ENCODE measurements around the gene PDIA2.
A peak's percentile ranks its signal among the peaks of the same experiment; 100 is the strongest.
"Not testable (repeated sequence)": the region's sequence is repeated elsewhere in the genome, so short reads cannot be mapped to it uniquely, and the experiment has no call there.

PDIA2 gene

GRCh38 chr16:301950-302349, 19.0 kb downstream of the PDIA2 start:
- no peak for DNase-seq

DNA sequence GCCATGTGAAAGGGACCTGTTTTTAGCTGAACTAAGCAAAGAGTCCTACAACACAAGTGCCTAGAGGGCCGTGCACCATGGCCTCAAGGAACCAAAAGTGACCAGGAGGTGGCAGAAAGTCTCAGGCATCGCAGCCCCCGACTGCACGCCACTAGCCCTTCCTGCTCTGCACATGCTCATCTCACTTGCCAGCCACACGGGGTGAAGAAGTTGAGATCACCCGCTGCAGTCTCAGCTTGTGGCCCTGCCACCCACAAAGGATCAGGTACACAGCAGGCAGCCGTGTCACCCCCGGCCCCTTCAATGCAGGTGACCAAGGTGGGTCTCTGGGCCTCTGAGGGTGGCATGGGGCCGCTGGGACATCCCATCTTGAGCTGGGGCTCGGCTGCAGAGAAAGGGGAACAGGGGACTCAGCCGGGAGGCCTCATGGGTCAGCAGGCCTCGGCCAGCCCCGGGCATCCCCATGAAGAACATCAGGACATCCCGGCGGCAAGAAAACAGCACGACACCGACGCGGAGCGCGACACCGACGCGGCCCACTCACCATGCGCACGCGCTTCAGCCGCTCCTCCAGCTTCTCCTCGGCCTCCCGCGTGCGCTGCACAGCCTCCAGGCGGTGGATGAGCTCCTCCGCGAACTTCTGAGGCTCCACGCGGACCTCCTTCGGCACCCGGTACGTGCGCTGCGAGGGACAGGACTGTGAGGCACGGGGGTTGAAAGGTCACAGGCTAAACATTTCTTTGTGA, 21.0 kb downstream of the PDIA2 start:
- DNase-seq, result peak; percentile 20 to 30

DNA sequence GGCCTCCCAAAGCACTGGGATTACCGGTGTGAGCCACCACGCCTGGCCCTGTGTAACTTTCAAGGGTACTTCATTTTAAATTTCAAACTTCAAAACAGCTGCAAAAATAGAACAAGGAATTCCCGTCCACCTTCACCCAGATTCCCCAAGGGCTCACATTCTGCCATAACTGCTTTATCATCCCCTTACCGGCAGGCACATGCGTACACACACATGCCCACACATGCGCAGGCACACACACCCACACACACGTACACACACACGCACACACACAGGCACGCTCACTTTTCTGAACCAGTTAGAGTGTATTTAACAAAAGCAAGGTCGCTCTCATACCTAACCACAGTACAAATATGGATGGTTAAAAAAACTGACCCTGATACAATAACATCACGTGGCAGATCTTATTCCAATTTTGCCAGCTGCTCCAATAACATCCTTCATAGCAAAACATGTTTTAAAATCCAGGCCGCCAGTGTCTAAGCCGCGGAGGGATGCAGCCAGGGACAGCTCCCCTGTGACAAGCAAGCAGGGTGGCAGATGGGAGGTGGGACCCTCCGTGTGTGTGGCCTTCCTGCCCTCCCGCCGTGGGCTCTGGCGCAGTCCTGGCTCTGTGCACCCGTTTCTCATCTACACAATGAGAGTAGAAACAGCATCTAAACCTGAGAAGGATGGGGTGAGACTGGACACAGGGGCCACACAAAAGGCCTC, 23.1 kb downstream of the PDIA2 start:
- DNase-seq, result no peak

- DNase-seq, result no peak
Measured at GRCh38 chr16:306911-307370, 24.0 kb downstream of the PDIA2 start.

DNA sequence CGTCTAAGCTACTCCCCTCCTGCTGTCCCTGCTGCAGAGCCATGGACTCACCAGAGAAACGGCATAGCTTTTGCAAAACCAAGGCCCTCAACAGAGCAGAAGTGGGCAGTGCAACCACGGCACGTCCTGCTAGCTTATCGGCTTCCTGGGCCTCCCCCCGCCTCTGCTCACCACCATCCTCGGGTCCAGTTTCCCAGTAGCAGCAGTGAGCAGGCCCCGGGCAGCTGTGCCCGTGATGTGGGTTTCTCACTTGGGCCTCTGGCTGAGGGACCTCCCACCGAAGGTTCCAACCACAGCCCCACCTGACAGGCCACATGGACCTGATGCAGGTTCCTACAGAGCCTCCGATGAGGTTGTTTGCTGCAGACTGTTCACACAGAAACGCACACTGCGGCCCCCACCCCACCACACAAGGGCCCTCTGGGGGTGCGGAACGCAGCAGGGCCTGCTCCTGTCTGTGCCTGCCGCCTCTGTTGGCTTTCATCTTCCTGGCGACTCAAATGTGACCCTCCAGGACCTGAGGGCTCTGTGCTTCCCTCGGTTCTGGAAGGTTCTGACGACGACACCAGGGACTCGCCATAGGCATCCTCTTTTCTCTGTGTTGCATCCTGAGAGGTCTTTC, 24.8 kb downstream of the PDIA2 start:
- DNase-seq, result peak in 1 of 2 donors; percentile 12

DNA sequence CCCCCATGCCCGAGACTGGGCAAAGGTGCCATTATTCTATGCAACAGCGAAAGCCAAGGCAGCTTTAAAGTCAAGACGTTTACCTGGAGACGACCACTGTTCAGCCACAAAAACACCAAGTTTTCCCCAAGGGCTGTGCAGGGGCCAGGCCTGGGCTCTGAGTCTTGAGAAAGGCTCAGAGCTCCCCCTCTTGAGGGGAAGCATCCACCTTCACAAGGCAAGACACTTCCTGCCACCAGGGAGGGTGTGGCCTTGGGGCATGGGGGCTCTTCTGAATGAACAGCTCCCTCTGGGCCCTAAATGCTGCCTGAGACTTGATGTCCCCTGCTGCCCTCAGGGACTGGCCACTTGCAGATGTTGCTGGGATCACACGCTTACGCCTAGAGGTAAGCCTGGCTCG, 26.5 kb downstream of the PDIA2 start:
- peak in 1 of 2 donors; percentile 21 for DNase-seq

DNA sequence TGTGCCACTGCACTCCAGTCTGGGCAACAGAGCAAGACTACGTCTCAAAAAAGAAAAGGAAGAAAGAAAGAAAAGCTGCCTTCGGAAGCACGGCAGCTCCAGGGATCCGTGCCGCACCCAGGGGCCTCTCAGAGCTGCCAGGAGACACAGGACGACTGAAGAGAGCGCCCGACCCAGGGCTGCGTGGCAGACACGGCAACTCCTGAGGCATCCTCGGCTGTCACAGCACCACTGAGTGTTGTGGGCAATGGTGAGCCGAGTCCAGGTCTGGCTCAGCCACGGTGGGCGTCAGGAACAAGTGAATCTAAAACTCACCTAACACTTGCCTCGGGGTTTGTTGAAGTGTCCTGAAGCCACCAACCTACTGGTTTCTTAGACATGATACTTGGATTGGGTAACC, 28.8 kb downstream of the PDIA2 start:
- no peak for DNase-seq

DNA sequence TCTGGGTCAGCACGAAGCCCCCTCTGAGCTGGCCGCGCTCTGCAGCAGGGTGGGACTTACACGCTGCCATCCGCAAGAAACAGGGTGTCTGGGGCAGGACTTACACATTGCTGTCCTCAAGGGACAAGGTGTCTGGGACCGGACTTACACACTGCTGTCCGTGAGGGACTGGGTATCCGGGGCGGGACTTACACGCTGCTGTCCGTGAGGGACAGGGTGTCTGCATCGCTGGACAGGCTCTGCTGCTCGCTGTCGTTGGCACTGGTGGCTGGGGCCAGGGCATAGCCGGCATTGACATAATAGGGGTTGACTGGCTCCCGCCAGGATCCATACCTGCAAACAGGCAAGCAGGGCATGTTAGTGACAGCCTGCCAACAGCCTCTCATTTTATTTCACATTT, 31.4 kb downstream of the PDIA2 start:
- DNase-seq, result no peak

DNA sequence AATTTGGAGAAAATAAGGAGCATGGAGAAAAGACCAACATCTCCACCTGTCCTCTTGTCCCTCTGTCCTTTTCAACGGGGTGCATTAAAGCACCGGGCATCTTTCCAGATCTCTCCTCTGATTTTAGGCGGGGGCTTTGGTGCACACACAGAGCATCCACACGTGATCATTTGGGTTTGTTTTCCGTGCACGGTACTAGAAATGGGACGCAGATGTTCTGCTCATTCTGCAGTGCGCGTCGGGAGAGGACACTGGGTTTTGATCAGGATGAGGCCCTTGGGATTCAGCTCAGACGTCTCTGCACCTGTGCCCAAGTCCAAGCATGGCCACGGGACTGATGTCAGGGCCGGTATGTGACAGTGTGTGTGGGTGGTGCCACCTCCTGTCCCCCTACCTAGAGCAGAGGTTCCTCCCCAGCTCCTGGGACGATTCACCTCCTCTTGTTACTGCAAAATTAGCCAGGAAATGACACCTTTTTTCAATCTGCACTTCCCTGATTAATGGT, 31.9 kb downstream of the PDIA2 start:
- DNase-seq, result no peak

GRCh38 chr16:316741-317464, 33.9 kb downstream of the PDIA2 start:
- no peak for DNase-seq

GRCh38 chr16:317583-317982, 34.6 kb downstream of the PDIA2 start:
- DNase-seq, result no peak

- DNase-seq, result no peak
Measured at GRCh38 chr16:318628-319027, 35.7 kb downstream of the PDIA2 start.

DNA sequence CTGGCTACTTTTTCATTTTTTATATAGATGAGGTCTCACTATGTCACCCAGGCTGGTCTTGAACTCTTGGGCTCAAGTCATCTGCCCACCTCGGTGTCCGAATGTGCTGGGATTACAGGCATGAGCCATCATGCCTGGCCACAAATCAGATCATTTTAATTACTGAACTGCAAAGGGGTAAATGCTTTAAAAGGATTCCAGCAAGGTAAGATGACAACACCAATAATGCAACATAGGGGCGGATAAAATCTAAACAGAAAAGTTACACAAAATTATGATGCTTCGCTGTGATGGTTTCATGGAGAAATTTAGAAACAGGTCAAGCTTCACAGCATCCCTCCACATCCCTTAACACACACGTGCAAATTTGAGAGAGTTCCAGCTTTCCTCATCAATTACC, 37.2 kb downstream of the PDIA2 start:
- DNase-seq, result no peak

GRCh38 chr16:321532-321931, 38.6 kb downstream of the PDIA2 start:
- no peak for DNase-seq

DNA sequence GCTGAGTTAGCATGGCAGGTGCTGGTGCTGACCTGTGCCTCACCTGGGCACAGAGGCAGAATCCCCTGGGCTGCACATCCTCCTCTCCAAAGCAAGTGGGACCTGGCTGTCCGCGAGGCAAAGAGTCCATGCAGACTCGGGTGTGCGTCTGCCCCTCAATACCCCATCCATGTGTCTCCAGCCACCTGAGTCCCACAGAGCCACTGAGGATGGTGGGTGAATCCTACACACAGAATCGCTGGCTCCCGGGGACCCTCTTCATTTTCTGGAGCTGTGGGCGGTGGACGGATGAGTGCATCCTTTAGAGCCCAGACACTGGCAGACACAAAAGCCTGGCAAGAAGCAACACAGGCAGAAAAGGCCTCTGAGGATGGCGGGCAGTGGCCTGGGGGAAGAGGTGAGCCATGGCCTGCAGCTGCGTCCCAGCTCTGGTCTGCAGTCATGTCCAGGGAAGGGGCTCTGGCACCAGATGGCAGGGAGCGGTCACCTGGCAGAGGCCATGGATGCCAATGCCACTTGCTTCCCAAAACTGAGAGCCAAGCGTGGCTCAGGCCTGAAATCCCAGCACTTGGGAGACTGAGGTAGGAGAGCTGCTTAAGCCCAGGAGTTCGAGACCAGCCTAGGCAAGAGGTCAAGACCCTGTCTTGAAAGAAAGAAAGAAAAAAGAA, 39.6 kb downstream of the PDIA2 start:
- DNase-seq, result no peak

- DNase-seq, result no peak
Measured at GRCh38 chr16:324201-324450, 41.2 kb downstream of the PDIA2 start.

- DNase-seq, result peak; percentile 81 to 82
Measured at GRCh38 chr16:324451-325334, 41.7 kb downstream of the PDIA2 start.

DNA sequence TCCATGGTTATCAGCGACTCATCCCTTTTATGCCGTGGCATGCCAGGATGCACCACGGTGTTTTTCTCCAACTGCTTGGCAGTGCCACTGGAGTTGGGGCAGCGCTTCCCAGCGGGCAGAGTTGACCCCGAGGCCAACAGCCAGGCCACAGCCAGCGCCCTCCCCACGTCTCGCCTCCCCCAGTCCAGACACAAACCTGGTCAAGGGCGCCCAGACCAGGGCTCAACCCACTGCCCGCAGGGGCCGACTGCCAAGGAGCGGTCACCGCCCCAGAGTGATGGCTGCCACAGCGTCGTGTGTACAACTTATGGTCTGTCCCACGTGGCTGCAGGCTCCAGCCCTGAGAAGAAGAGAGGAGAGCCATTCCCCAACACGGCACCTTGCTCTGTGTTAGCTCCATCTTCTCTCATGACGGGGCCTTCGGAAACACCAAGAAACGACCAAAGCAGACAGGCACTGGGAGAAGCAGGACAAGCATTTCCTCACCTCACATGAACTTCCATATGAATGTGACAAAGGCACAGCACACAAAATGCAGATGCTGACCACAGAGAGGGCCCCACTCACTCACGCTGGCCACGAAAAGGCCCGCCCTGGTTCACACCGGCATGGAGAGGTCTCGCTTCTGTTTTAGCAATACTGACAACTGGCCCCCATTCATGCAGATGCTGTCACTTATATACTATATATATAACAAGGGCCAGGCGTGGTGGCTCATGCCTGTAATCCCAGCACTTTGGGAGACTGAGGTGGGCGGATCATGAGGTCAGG, 42.6 kb downstream of the PDIA2 start:
- no peak for DNase-seq

DNA sequence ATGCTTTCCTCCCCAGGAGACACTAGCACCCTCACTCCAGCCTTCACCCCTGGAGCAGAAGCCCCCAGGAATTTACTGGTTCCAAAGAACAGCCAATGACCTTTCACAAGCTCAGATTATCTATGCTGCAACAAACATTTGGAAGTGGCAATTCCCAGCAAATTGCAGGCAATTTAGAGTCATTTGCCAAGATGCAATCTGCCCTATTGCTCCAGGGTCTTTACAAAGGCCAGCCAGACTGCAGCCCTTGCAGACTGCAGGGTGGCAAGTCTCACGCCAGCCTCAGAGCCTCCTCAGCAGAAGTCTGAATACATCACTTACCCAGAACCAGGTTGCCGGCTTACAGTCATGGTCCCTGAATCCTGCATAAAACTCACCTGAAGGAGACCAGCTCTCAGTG, 47.8 kb downstream of the PDIA2 start:
- no peak for DNase-seq

GRCh38 chr16:331181-331814, 48.3 kb downstream of the PDIA2 start:
- DNase-seq, result not testable (repeated sequence)

Data from CD4-positive, alpha-beta T cell treated with Interleukin-1 beta for 1 hour (primary cell).